ENCODE data around the gene DGCR6.

DNA sequence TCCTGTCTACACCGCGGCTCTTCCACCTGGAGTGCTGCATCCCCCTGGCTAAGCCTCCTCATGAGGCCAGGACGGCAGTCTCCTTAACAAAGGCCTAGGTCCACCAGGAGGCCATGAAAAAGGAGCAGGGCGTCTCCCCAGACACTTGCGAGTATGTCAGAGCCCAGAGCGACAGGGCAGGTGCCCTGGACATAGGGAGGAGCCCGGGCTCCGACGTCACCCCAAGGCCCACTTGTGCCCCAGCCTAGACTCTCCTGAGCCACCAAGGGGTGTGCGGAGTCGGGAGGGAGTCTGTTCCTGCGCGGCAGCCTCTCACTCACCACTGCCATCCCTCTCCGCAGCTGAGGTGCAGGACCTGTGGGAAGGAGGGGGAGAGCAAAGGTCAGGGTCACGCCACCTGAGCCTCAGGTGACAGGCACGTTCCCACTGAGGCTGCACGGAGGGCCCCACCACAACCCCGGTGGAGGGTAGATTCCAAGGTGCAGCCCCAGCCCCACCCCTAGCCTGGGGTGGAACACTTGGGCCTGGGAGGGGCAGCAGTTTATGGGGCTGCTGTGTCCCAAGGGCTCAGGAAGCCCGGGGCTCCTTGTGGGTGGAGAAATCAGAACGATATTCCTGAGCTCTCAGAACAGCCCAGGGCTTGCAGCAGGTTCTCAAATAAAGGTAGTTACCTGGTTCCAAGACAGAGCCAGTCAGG lies 19.4 kb downstream of the DGCR6 start:
- TF ChIP-seq POLR2A (IDR thresholded peaks at IDR 0.05) (no peak), EP300 (IDR thresholded peaks at IDR 0.05) (no peak), POLR2AphosphoS5 (IDR thresholded peaks at IDR 0.05) (no peak)
- TF ChIP-seq, protein P1, sequence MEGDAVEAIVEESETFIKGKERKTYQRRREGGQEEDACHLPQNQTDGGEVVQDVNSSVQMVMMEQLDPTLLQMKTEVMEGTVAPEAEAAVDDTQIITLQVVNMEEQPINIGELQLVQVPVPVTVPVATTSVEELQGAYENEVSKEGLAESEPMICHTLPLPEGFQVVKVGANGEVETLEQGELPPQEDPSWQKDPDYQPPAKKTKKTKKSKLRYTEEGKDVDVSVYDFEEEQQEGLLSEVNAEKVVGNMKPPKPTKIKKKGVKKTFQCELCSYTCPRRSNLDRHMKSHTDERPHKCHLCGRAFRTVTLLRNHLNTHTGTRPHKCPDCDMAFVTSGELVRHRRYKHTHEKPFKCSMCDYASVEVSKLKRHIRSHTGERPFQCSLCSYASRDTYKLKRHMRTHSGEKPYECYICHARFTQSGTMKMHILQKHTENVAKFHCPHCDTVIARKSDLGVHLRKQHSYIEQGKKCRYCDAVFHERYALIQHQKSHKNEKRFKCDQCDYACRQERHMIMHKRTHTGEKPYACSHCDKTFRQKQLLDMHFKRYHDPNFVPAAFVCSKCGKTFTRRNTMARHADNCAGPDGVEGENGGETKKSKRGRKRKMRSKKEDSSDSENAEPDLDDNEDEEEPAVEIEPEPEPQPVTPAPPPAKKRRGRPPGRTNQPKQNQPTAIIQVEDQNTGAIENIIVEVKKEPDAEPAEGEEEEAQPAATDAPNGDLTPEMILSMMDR (IDR thresholded peaks at IDR 0.05), result no peak
